GM19438 (cell line): ENCODE results near the gene FXYD3.

Experiments
- ATAC-seq: cut with Tn5 transposase; IDR thresholded peaks from one replicate; pipeline ENCODE4 v1.9.1; 2021; ENCODE audit warnings: low read depth; ENCODE audit not compliant: unreplicated experiment

Gene FXYD3

DNA sequence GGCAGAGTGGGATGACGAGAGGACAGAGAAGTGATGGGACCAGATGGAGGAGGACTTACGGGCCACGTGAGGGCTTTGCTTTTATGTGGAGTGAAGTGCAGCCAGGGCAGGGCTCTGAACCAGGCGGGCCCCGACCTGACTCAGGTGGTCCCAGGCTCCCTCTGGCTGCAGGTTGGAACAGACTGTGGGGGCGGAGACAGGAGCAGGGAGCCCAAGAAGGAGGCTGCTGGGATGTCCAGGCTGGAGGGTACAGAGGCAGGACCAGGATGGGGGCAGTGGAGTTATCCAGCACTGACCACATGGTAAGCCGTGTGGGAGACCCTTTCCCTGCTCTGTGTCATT is 41.0 kb downstream of the FXYD3 start:
- no peak for ATAC-seq

DNA sequence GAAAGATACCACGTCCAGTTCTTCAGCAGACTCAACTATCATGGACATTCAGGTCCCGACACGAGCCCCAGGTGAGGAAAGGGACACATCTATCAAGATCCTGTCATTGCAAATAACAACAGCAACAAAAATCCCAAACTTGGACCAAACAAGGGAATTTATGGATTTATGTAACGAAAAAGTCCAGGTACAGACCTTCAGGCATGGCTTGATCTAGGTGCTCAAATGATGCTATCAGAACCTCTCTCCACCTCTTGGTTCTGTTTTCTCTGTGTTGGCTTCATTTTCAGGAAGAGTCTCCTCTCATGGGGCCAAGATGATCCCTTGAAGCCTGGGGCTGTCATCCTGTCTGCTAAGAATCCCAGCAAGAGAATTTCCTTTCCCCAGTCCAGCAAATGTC is 41.8 kb downstream of the FXYD3 start:
- no peak for ATAC-seq

- ATAC-seq = no peak
These were observed 44.0 kb downstream of the FXYD3 start for GRCh38 chr19:35159606-35160005.

DNA sequence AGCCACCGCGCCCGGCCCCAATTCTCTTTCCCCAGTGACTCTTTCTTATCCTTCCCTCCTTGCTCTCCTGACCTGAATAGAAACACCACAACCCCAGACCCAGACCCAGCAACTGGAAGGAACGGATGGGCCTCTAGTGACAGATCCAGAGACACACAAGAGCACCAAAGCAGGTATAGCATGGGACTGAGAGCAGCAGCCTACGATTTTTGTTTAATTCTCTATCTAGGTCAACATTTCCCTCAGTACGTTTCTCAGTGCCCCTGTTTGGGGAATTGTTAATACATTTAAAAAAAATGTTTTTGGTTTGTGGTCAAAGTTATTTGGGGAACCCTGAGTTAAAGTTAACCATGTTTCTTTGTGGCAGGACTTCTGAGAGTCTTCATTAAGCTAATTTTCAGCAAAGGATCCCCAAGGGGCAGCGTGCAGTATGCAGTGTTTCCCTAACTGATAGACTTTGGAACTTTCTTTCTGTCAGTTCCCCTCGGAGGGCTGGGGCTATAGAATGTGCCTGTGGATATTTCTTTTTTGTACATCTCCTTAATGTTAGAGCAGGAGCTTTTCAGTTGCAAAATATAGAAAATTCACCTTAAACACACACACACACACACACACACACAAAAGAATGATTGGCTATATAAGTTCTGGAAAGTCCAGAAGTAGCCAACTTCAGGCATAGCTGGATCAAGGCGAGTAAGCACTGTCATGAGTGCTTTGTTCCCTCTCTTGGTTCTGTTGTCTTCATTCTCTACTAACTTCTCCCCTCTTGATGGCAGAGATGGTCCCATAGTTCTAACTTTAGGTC is 45.2 kb downstream of the FXYD3 start:
- ATAC-seq = no peak

- no peak for ATAC-seq
These were observed 45.8 kb downstream of the FXYD3 start for GRCh38 chr19:35161434-35161743.

DNA sequence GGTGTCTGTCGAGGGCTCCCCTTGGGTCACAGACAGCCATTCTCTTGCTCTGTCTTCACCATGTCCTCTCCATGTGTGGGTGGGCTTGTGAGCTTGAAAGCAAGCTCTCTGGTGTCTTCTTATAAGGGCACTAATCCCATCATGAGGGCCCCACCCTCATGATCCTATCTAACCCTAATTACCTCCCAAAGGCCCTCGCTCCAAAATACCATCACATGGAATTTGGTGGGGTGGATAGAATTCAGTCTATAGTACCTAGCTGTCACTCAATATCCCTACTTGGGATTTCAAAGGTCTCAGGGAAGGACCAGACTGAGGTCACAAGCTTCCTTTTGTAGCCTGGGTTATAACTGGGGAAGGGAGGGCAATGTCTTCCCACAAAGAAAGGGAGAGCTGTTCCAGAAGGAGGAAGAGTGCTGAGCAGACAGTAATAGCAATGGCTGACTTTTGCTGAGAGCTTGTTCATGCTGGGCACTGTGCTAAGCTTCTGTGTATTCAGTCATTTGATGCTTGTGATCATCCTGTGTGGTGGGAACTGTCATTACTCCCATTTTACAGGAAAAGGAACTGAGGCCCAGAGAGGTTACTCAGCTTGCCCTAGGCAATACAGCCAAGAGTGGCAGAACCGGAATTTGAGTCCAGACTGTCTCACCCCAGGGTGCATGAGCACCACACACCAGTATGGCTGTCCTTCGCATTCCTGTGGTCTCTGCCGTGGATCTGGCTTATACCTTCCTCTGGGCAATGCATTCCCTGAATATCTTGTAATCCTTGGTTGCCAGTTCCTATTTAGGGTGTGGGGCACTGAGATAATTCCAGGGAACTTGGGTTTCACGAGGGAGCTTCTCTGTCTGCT is 47.1 kb downstream of the FXYD3 start:
- no peak for ATAC-seq

DNA sequence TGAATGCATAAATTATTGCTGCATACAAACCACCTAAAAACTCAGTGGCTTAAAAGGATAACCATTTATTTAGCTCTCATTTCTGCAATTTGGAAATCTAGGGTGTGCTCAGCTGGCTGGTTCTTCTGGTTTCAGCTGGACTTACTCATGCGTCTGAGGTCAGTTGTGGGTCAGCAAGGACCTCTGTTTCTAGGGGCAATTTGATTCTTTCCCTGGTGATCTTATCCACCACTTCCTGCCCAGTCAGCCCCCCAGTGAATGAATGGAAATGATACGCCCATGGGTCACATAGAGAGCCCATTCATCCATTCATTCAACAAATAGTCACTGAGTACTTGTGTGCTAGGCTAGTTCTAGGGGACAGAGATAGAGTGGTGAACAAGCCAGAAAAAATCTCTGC is 48.8 kb downstream of the FXYD3 start:
- ATAC-seq = no peak

DNA sequence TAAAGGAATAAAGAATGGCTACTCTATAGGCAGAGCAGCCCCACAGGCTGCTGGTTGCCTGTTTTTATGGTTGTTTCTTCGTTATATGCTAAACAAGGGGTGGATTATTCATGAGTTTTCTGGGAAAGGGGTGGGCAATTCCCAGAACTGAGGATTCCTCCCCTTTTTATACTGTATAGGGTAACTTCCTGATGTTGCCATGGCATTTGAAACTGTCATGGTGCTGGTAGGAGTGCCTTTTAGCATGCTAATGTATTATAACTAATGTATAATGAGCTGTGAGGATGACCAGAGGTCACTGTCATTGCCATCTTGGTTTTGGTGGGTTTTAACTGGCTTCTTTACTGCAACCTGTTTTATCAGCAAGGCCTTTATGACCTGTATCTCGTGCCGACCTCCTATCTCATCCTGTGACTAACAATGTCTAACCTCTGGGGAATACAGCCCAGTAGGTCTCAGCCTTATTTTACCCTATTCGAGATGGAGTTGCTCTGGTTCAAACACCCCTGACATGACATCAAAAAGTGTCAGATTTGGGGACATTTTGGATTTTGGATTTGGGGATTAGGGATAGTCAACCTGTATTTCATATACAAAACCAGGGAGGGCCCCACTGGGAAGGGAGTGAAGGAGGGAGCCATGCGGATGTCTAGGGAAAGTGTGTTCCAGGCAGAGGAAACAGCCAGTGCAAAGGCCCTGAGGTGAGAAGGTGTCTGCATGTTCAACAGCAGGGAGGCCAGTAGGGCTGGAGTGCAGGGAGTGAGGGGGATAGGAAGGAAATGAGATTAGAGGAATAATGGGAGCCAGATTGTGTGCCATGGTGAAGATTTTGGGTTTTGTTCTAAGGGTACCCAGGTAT is 49.8 kb downstream of the FXYD3 start:
- no peak for ATAC-seq

DNA sequence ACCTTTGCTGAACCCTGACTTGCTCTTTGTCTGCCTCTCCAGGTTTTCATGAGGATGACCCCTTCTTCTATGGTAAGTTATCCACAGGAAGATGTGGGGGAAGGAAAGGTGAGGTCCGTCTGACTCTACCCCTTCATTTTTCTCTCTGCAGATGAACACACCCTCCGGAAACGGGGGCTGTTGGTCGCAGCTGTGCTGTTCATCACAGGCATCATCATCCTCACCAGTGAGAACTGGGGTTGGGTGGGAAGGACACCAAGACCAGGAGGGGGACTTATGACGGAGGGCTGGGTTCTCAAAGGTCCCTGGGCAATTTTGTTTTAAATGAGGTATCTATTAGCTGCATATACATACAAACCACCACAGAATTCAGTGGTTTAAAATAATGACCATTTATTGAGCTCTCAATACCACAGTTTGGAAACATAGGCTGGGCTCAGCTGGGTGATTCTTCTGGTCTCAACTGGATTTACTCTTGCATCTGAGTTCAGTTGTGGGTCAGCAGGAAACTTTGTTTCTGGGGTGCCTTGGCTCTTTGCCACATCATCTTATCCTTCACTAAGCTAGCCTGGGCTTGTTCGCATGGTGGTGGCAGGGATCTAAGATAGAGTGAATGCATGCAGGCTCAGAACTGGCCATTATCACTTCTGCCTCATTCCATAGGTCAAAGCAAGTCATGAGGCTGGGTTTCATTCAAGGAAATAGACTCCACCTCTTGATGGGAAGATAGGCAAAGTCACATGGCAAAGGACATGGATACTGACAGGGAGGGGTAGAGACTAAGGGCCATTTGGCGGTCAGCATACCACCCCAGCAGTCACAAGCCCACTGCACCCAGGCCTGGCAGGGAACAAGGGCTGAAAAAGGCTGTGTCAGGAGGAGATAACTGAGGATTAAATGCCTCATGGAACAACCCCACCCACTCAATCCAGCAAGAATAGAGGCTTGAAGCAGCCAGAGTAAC is 50.8 kb downstream of the FXYD3 start:
- ATAC-seq = no peak

GRCh38 chr19:35167251-35168119 is 51.9 kb downstream of the FXYD3 start:
- ATAC-seq = no peak

DNA sequence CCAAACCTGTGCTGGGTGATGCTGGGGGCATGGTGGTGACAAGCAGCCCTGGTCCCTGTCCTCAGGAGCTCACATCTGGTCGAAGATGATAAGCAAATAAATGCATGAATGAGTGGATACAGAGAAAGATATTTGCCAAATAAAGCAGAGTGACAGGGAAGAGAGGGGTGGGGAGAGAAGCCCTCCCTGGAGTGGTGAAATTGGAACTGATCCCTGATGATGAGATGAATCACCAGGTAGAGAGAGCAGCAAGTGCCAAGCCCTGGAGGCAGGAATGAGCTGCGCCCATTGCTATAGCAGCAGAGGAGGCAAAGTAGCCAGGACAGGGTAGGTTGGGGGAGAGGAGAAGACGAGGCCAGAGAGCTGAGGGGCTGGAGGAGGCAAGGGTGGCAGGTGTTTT is 52.6 kb downstream of the FXYD3 start:
- ATAC-seq = no peak

DNA sequence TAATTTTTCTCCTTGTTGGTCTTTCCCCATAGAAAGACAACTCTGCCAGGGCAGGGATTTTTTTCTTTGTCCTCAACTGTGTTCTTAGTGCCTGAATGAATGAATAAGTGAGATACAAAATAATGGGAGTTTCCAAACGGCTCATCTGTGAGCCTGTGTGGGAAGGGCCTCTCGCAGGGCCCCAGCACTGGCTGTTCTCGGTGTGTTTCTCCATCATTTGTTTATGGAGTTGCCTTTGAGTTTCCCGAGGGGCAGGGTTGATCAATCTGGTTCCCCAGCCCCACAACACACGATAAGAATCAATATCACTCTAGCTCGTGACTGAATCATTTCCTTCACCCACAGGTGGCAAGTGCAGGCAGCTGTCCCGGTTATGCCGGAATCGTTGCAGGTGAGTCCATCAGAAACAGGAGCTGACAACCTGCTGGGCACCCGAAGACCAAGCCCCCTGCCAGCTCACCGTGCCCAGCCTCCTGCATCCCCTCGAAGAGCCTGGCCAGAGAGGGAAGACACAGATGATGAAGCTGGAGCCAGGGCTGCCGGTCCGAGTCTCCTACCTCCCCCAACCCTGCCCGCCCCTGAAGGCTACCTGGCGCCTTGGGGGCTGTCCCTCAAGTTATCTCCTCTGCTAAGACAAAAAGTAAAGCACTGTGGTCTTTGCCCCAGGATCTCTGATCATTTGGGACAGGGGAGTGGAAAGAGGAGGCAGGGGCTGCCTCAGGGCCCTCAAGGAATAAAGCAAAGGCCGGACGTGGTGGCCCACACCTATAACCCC is 53.8 kb downstream of the FXYD3 start:
- ATAC-seq = no peak

- ATAC-seq = no peak
These were observed 54.9 kb downstream of the FXYD3 start for GRCh38 chr19:35170359-35171061.

- no peak for ATAC-seq
These were observed 56.1 kb downstream of the FXYD3 start for GRCh38 chr19:35171730-35172129.
